Activated naive CD4-positive, alpha-beta T cell treated with anti-CD3 and anti-CD28 coated beads, Interleukin-2, amount 50 U/mL, for 24 hours (primary cell): ENCODE results near the gene AQP5.
"Not testable (repeated sequence)": the region's sequence is repeated elsewhere in the genome, so short reads cannot be mapped to it uniquely, and the experiment has no call there.

Source experiments
- H3K27ac Mint-ChIP-seq: one replicate; pipeline ENCODE4 v1.8.0; 2021; ENCODE audit warnings: mild to moderate bottlenecking, mixed read lengths
- H3K27me3 Mint-ChIP-seq: one replicate; pipeline ENCODE4 v1.8.0; 2021; ENCODE audit warnings: mixed read lengths
- H3K36me3 Mint-ChIP-seq: one replicate; pipeline ENCODE4 v1.8.0; 2021; ENCODE audit warnings: mixed read lengths
- H3K4me1 Mint-ChIP-seq: one replicate; pipeline ENCODE4 v1.8.0; 2021; ENCODE audit warnings: mixed read lengths
- H3K4me3 Mint-ChIP-seq: one replicate; pipeline ENCODE4 v1.8.0; 2021; ENCODE audit warnings: mild to moderate bottlenecking, mixed read lengths
- H3K9me3 Mint-ChIP-seq: one replicate; pipeline ENCODE4 v1.8.0; 2021; ENCODE audit warnings: mixed read lengths

The AQP5 gene

DNA sequence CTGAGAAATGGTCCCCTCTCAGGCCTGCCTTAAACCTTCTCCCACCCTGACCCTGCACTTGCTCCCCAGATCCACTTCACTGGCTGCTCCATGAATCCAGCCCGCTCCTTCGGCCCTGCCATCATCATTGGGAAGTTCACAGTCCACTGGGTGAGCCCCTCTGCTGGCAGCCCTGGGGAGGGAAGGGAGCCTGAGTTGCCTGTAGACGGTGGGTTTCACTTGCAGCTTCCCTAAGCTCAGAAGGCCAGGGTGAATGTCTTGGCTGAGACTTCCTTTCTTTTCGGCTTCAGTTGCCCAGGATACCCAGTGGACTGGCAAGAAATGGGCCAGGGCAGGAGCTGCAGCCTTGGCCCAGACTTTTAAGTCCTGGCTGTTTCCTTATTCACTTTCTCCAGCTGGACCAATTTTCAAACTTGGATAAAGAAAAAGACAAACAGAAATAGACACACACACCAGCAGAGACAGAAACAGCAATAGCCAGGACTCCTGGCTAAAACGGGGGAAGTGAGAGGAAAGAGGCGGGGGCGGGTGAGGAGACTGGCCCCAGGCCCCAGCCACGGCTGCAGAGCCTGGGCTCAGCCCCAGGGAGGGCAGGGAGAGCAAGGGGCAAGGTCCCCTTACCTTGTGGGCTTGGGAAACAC lies 13.1 kb downstream of the AQP5 start:
- H3K4me3 Mint-ChIP-seq = no peak overlapping the region
- no peaks in the 10 kb centered on the region for H3K9me3 Mint-ChIP-seq
- no peaks in the 10 kb centered on the region for H3K4me1 Mint-ChIP-seq
- no peak overlapping the region for H3K27ac Mint-ChIP-seq
- H3K36me3 Mint-ChIP-seq = no peaks in the 10 kb centered on the region
- no peaks in the 10 kb centered on the region for H3K27me3 Mint-ChIP-seq

DNA sequence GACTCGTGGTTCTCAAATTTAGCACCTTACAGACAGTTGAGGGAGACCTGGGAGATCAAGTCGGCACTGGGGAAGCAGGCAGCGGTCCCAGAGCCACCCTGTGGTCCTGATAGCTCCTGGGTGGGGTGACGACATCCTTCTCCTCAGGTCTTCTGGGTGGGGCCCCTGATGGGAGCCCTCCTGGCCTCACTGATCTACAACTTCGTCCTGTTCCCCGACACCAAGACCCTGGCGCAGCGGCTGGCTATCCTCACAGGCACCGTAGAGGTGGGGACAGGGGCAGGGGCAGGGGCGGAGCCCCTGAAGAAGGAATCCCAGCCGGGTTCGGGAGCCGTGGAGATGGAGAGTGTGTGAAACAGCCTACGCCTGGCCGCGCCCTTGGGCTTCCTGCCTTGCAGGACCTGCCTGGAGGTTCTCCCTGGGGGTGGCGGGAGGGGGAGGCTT lies 13.7 kb downstream of the AQP5 start:
- H3K27ac Mint-ChIP-seq = no peak overlapping the region
- H3K4me3 Mint-ChIP-seq = no peak overlapping the region
- no peaks in the 10 kb centered on the region for H3K4me1 Mint-ChIP-seq
- H3K9me3 Mint-ChIP-seq = no peaks in the 10 kb centered on the region
- H3K36me3 Mint-ChIP-seq = no peaks in the 10 kb centered on the region
- H3K27me3 Mint-ChIP-seq = no peaks in the 10 kb centered on the region

DNA sequence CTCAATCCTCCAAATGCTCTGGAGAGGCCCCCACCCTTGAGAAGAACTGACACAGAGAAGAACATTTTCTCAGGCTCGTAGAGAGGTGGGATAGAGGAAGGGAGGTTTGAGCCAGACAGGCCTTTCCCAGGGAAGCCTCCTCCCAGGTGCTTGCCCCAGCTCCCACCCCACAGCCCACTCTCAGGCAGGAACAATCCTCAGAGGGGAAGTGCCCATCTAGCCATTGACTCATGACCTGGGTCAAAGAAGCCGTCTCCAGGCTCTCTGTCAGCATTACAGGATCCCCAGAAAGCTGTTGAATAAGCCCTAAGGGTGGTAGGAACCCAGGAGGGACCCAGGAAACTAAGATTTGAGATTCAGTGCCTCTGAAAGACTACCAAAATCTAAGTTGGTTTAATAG lies 14.9 kb downstream of the AQP5 start:
- no peak overlapping the region for H3K4me3 Mint-ChIP-seq
- no peaks in the 10 kb centered on the region for H3K4me1 Mint-ChIP-seq
- no peaks in the 10 kb centered on the region for H3K9me3 Mint-ChIP-seq
- H3K27me3 Mint-ChIP-seq = no peaks in the 10 kb centered on the region
- H3K27ac Mint-ChIP-seq = no peak overlapping the region
- no peaks in the 10 kb centered on the region for H3K36me3 Mint-ChIP-seq

DNA sequence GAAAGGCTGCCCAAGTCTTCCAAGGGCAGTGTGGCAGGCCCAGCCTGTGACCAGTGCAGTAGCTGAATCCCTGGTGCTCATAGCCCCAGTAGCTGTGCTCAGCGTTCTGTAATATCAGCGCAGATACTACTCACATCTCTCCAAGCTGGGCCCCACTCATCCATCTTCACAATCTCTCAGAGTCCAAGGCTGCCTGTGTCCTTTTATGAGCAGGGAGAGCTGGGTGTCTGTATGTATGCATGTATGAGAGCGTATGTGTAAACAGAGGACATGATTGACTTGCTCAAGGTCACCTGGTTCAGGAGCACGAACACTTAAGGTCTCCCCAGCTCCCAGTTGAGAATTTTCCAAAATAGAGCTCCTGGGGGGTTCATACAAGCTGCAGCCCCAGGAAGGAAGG lies 16.5 kb downstream of the AQP5 start:
- Mint-ChIP-seq H3K9me3 (no peaks in the 10 kb centered on the region), H3K4me3 (no peak overlapping the region), H3K27ac (no peak overlapping the region), H3K36me3 (no peaks in the 10 kb centered on the region), H3K4me1 (no peaks in the 10 kb centered on the region), H3K27me3 (no peaks in the 10 kb centered on the region)

DNA sequence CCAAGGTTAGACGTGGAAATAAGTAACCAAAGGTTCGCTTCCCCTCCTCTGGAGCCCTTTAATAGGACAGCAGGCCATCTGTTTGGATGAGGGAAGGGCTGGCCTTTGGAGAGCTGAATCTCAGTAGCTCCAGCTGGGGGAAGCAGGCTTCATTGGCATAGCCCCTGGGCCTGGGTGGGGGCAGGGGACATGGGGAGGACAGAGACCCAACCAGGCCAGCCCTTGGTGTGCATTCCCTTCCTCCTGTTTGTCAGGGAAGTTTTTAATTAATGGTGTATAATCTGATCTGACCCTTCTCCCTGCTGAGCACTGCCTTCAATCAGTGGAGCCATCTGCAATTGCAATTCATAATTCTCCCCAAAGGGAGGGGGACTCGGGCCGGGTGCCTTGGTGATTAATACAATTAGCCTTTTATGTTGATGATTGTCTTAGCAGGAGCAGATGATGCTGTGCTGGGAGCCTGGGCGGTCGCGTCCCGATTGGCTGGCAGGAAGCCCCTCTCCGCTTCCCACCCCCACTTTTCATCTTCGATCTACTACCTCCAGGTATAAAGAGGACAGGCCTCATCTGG lies 17.4 kb downstream of the AQP5 start:
- H3K9me3 Mint-ChIP-seq = no peaks in the 10 kb centered on the region
- H3K27ac Mint-ChIP-seq = no peak overlapping the region
- H3K27me3 Mint-ChIP-seq = no peaks in the 10 kb centered on the region
- H3K36me3 Mint-ChIP-seq = no peaks in the 10 kb centered on the region
- no peaks in the 10 kb centered on the region for H3K4me1 Mint-ChIP-seq
- H3K4me3 Mint-ChIP-seq = no peak overlapping the region

DNA sequence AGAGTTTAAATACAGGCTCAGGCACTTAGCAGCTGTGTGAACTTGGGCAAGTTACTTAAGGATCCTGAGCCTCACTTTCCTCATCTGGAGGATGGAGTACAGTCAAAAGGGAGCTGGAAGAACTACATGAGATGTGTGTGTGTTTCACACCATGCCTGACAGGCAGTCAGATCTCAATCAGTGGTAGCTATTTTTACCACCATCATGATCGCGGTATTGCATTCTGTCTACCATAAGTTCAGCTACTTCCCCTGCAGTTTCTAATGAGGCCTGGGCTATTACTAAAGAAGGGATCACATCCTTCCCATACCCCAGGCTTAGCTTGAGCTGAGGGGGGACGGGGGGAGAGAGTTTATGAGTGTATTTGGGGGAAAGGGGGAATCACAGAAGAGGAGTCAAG lies 18.1 kb downstream of the AQP5 start:
- Mint-ChIP-seq H3K4me1 (no peaks in the 10 kb centered on the region), H3K9me3 (no peaks in the 10 kb centered on the region), H3K4me3 (no peak overlapping the region), H3K27me3 (no peaks in the 10 kb centered on the region), H3K27ac (no peak overlapping the region), H3K36me3 (no peaks in the 10 kb centered on the region)

DNA sequence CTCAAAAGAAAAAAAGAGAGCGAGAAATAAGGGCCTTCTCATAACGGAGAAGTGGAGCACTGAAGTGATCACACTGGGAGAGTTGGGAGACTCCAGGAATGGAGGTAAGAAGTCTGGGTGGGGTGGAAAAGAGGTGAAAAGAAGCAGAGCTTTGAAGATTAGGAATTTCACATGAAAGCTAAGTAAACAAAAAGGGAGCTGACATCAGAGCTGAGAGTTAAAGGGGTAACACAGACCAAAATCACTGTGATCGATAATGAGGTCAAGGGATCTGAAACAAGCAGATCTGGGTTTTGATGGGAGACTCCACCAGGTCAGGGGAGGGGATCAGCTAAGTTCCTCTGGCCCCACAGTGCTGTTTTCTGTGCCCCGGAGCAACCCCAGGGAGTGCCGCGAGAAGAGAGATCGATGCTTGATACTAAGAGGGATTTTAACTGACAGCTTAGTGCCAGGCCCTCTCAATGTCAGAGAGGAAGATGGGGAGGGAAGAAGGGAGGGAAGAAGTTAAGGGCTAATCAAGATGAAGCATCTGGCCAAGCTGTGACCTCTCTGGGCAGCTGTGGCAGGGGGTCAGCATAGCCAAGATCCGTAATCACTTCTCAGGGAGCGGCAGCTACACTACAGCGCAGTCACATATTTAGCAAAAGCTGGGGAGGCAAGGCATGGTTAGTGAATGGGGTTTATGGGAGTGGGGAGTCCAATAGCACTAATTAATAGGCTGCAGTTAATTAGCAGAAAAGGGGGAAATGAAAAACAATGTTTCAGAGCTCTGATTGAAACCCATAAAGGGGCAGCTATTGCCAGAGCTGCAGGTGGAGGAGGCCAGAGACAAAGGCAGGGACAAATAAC lies 19.1 kb downstream of the AQP5 start:
- no peak overlapping the region for H3K27ac Mint-ChIP-seq
- H3K36me3 Mint-ChIP-seq = no peaks in the 10 kb centered on the region
- no peaks in the 10 kb centered on the region for H3K27me3 Mint-ChIP-seq
- no peak overlapping the region for H3K4me3 Mint-ChIP-seq
- H3K4me1 Mint-ChIP-seq = no peaks in the 10 kb centered on the region
- H3K9me3 Mint-ChIP-seq = no peaks in the 10 kb centered on the region

DNA sequence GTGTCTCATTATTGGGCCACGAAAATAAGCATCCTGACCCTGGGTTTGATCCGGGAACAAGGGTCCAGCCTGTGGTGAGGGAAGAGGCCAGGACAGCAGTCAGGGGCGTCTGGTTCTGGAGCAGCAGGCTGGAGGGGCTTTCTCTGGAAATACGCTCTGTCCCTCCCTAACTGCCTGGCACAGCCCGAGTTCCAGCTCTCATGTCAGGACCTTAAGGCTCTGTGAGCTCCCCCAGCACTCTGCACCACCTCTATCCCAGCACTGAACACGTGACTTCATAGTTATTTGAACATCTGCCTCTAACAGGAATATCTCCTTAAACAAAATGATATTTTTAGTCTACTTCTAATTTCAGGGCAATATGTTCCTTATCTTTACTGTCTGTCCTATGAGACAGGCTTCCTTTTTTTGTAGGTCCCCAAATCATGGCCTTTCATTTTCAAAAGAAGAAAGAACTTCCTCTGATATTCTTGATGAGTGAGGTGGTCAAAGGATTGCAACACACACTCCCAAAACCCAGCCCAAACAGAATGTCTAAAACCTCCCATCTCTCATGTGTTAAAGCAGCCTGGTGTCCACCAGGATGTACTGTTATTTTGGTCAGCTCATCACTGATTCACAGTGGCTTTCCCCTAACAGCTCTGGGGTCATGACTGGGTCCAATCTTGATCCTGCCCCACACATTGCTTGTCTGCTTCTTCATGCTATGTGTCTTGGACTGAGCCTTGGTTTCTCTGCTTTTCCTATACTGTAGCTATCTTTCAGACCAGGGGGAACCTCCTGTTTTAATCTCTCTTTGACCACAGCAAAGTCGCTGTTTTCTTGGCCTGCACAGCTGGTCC lies 20.8 kb downstream of the AQP5 start:
- H3K27me3 Mint-ChIP-seq = no peaks in the 10 kb centered on the region
- no peaks in the 10 kb centered on the region for H3K4me1 Mint-ChIP-seq
- H3K27ac Mint-ChIP-seq = no peak overlapping the region
- no peaks in the 10 kb centered on the region for H3K36me3 Mint-ChIP-seq
- H3K9me3 Mint-ChIP-seq = no peaks in the 10 kb centered on the region
- no peak overlapping the region for H3K4me3 Mint-ChIP-seq

DNA sequence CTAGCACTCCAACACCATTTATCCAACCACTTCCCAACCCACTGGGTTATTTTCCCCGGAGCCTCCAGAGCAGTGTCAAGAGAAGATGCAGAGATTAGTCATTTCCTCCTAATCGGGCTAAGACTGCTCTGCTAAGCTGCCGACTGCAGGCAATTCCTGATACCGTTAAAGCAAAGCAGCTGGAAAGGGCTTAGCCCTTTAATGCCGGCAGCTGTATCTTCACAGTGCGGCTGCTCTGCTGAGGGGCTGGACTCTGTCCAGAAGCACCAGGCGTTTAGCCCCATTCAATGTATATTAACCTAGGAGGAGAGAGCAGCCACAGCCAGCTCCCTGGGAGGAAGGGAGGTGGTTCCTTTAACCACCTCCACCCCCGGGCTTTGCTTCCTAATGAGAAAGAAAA lies 22.2 kb downstream of the AQP5 start:
- no peak overlapping the region for H3K4me3 Mint-ChIP-seq
- no peak overlapping the region for H3K27ac Mint-ChIP-seq
- no peaks in the 10 kb centered on the region for H3K36me3 Mint-ChIP-seq
- H3K4me1 Mint-ChIP-seq = no peaks in the 10 kb centered on the region
- no peaks in the 10 kb centered on the region for H3K9me3 Mint-ChIP-seq
- no peaks in the 10 kb centered on the region for H3K27me3 Mint-ChIP-seq

DNA sequence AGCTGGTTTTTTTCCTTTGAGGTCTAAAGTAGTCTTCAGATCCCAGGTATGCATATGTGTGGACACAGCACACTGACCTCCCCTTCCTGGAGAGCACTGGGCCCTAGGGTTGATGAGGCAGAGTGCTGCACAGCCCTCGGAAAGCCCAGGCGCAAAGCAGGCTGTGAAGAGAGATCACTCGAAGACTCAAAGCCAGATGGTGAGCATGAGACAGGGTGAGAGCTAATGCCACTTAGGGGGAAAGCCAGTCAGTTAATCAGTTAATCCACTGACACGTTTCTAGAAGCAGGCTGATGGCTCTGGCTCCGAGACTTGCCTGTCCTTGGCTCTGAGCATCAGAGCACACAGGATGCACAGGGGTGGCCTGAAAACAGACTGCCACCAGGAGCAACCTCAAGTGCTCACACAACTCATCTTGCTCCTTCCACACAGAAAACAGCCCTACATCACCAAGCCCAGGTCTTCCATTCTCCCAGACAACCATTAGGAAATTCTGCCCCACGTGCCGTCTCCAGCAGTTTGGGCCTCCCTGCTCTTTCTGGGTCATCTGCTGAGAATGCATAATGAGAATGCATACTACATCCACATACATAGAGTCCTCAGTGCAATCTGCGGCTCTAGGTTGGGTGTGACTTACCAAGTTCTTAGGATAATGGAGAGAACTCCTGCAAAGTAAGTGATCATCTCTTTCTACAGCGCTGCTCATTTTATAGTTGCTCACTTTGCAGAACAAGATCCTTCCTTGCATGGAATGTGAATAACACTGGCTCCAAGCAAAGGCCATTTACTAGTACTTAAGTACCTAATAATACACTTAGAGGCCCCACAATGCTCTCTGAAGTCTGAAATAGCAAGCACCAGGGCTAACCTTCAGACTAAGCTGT lies 23.0 kb downstream of the AQP5 start:
- no peaks in the 10 kb centered on the region for H3K27me3 Mint-ChIP-seq
- no peaks in the 10 kb centered on the region for H3K36me3 Mint-ChIP-seq
- no peak overlapping the region for H3K27ac Mint-ChIP-seq

DNA sequence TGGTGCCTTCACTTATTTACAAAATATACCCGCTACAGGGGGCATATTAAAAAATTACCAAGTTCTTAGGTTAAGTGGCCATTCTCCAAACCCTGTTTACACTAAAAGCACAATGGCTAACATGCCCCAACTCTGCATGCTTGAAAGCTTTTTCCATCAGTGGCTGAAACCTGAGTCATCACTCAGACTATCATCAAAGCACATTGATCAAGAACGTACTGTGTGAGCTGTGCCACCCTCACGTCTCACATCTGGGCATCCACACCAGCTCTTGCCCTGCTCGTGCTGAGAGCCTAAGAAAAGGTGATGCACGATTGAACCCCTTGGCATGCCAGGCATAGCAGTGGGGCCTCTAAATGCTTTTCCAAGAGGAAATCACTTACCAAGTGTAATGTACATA lies 24.3 kb downstream of the AQP5 start:
- H3K27me3 Mint-ChIP-seq = no peaks in the 10 kb centered on the region
- no peak overlapping the region for H3K27ac Mint-ChIP-seq
- peaks cover 3% of the 10 kb centered on the region for H3K36me3 Mint-ChIP-seq
- H3K4me3 Mint-ChIP-seq = no peak overlapping the region
- H3K4me1 Mint-ChIP-seq = no peaks in the 10 kb centered on the region
- no peaks in the 10 kb centered on the region for H3K9me3 Mint-ChIP-seq

More for the DNA sequence above, 23.0 kb downstream of the AQP5 start:
- Mint-ChIP-seq H3K9me3 (no peaks in the 10 kb centered on the region), H3K4me1 (no peaks in the 10 kb centered on the region), H3K4me3 (no peak overlapping the region)

DNA sequence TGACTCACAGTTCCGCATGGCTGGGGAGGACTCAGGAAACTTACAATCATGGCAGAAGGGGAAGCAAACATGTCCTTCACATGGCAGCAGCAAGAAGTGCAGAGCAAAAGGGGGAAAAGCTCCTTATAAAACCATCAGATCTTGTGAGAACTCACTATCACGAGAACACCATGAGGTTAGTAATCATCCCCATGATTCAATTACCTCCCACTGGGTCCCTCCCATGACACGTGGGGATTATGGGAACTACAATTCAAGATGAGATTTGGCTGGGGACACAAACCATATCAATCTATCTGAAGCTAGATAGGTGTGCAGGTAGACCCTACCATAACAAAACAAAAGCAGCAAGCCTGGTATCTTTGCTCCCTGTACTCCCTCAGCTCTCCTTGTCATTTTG lies 24.8 kb downstream of the AQP5 start:
- H3K4me3 Mint-ChIP-seq, H3K36me3 Mint-ChIP-seq, H3K27me3 Mint-ChIP-seq, H3K4me1 Mint-ChIP-seq, H3K9me3 Mint-ChIP-seq, H3K27ac Mint-ChIP-seq: not testable (repeated sequence)

DNA sequence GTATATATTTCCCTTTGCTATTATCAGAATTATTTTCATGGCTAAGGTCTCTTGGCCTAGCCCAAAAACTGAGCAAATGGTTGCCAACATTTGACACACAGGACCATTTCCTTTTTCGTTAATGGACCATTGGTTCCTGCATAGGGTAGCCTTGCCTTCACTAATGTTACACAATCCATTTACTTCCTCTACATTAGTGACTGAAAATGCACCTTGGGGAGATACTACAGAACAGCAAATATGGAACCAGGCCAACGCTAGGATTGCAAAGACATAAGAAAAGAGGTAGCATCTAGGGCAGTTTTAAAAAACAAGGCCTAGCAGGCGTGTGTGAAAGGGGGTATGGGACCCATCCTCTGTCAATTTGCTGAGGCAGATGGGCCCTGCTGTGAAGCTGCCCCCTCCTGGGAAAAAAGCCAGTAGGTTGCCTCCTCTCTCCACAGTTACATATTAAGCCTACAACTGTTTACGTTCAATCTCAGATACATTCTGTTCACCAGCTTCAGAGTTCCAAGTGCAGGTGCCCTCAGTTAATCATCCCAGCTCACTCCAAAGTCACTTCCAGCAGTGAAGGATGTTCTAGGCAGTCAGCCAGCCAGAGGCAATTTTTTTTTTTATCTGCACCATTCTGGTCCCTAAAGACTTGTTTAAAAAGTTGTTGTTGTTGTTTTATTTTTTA lies 26.1 kb downstream of the AQP5 start:
- Mint-ChIP-seq H3K4me3 (no peak overlapping the region), H3K36me3 (peaks cover 3% of the 10 kb centered on the region), H3K9me3 (no peaks in the 10 kb centered on the region), H3K27me3 (no peaks in the 10 kb centered on the region), H3K4me1 (no peaks in the 10 kb centered on the region), H3K27ac (no peak overlapping the region)

DNA sequence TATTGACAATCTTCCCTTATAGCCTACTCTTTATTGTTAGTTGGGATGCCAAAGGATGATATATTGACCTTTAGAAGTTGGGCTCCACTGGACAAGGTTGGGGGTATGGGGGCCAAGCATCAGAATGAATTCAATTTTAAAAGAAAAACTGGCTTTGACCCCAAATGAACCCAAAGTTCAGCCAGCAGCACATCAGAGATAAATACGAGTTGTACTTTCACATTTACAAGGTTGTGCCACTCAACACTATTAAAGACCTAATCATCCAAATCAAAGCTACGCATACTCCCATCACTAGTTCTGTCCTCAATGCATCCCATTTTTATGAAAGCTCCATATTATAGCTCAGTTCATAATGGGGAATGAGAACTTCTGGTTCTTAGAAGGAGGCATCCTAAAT lies 27.7 kb downstream of the AQP5 start:
- H3K4me3 Mint-ChIP-seq, H3K27me3 Mint-ChIP-seq, H3K27ac Mint-ChIP-seq, H3K9me3 Mint-ChIP-seq, H3K36me3 Mint-ChIP-seq, H3K4me1 Mint-ChIP-seq: not testable (repeated sequence)
